Osteoblast (primary cell): ENCODE measurements around the gene RAB3B. TPM values are rescaled to one million over a fixed set of nuclear protein-coding genes. Genes with fewer than 3 reads are reported as not detected.

ENCODE experiments used
- DNase-seq: peaks from one replicate; pipeline ENCODE4 v3.0.0; 2011; ENCODE audit warnings: low spot score, mixed read lengths; ENCODE audit not compliant: insufficient read length; ENCODE audit errors: missing footprints
- H2AFZ ChIP-seq: 2 replicates; pipeline ENCODE4 v1.6.0; 2011; ENCODE audit warnings: mild to moderate bottlenecking, low read length
- H3K27ac ChIP-seq: 2 replicates; pipeline ENCODE4 v1.5.1; 2011; ENCODE audit warnings: mild to moderate bottlenecking, low read depth, low read length, moderate library complexity
- H3K27me3 ChIP-seq: 2 replicates; pipeline ENCODE4 v1.6.0; 2012; ENCODE audit warnings: mild to moderate bottlenecking, control low read depth, inconsistent platforms, low read length, moderate library complexity; ENCODE audit not compliant: insufficient read depth
- H3K36me3 ChIP-seq: 2 replicates; pipeline ENCODE4 v1.5.1; 2011; ENCODE audit warnings: mild to moderate bottlenecking, low read length, control low read depth, moderate library complexity; ENCODE audit not compliant: insufficient read depth
- H3K4me1 ChIP-seq: 2 replicates; pipeline ENCODE4 v1.5.1; 2011; ENCODE audit warnings: mild to moderate bottlenecking, low read length, control low read depth, moderate library complexity; ENCODE audit not compliant: insufficient read depth
- H3K4me2 ChIP-seq: 2 replicates; pipeline ENCODE4 v1.6.0; 2011; ENCODE audit warnings: mild to moderate bottlenecking, low read length; ENCODE audit not compliant: insufficient read depth
- H3K4me3 ChIP-seq: fragments of 200-600 bp; sonication (generic); 3 replicates; pipeline ENCODE4 v1.5.1; 2012; ENCODE audit warnings: mild to moderate bottlenecking, low read length, inconsistent platforms; ENCODE audit not compliant: insufficient read depth
- H3K79me2 ChIP-seq: 2 replicates; pipeline ENCODE4 v1.6.0; 2012; ENCODE audit warnings: mild to moderate bottlenecking, low read length, control low read depth, inconsistent platforms; ENCODE audit not compliant: insufficient read depth
- H3K9me3 ChIP-seq: 2 replicates; pipeline ENCODE4 v1.5.1; 2011; ENCODE audit warnings: low read depth, low read length, control low read depth
- H4K20me1 ChIP-seq: 2 replicates; pipeline ENCODE4 v1.6.0; 2012; ENCODE audit warnings: mild to moderate bottlenecking, low read length, control low read depth; ENCODE audit not compliant: insufficient read depth
- CTCF ChIP-seq: IDR thresholded peaks from 2 replicates; pipeline ENCODE4 v1.5.1; 2011; ENCODE audit warnings: mild to moderate bottlenecking, low read depth, low read length, moderate library complexity; ENCODE audit errors: extremely low read depth
- total RNA-seq: library from RNA; depleted of rRNA; stranded (reverse); fragments of >200 nt; gene quantifications from 2 replicates; pipeline ENCODE4 v1.2.3, GENCODE V29; 2012

RAB3B gene
- total RNA-seq, 1 donor: 14.5 TPM

- DNase-seq: peak; percentile 88
- peak overlapping the region; percentile 66 for H3K27ac ChIP-seq
- TF ChIP-seq CTCF: no peak
- H3K4me3 ChIP-seq: no peak overlapping the region
- peaks cover 5% of the 10 kb centered on the region for H3K36me3 ChIP-seq
- H2AFZ ChIP-seq: peak overlapping the region; percentile 82
- no peaks in the 10 kb centered on the region for H3K27me3 ChIP-seq
- H3K9me3 ChIP-seq: peaks cover 6% of the 10 kb centered on the region
- peak overlapping the region; percentile 26 for H3K4me2 ChIP-seq
- H3K79me2 ChIP-seq: peaks cover 28% of the 10 kb centered on the region
- no peaks in the 10 kb centered on the region for H4K20me1 ChIP-seq
- H3K4me1 ChIP-seq: peaks cover 21% of the 10 kb centered on the region
Observed at GRCh38 chr1:51946300-51946699, 44.2 kb downstream of the RAB3B start.

- DNase-seq: peak; percentile 80
- H3K36me3 ChIP-seq: peaks cover 8% of the 10 kb centered on the region
- no peak overlapping the region for H2AFZ ChIP-seq
- peaks cover 16% of the 10 kb centered on the region for H3K4me1 ChIP-seq
- no peak overlapping the region for H3K4me3 ChIP-seq
- H4K20me1 ChIP-seq: no peaks in the 10 kb centered on the region
- H3K4me2 ChIP-seq: no peak overlapping the region
- TF ChIP-seq CTCF: no peak
- H3K79me2 ChIP-seq: peaks cover 26% of the 10 kb centered on the region
- H3K9me3 ChIP-seq: peaks cover 10% of the 10 kb centered on the region
- no peaks in the 10 kb centered on the region for H3K27me3 ChIP-seq
- H3K27ac ChIP-seq: peak overlapping the region; percentile 66
Observed at GRCh38 chr1:51945591-51945990, 44.9 kb downstream of the RAB3B start.

GRCh38 chr1:51942281-51942680, 48.2 kb downstream of the RAB3B start:
- no peaks in the 10 kb centered on the region for H4K20me1 ChIP-seq
- peaks cover 10% of the 10 kb centered on the region for H3K9me3 ChIP-seq
- TF ChIP-seq CTCF: no peak
- peaks cover 9% of the 10 kb centered on the region for H3K36me3 ChIP-seq
- DNase-seq: no peak
- peaks cover 14% of the 10 kb centered on the region for H3K4me1 ChIP-seq
- no peak overlapping the region for H2AFZ ChIP-seq
- H3K4me3 ChIP-seq: no peak overlapping the region
- H3K27me3 ChIP-seq: no peaks in the 10 kb centered on the region
- no peak overlapping the region for H3K4me2 ChIP-seq
- peaks cover 9% of the 10 kb centered on the region for H3K79me2 ChIP-seq
- no peak overlapping the region for H3K27ac ChIP-seq

GRCh38 chr1:51941528-51941927, 49.0 kb downstream of the RAB3B start:
- Histone ChIP-seq H3K9me3 (peaks cover 10% of the 10 kb centered on the region), H2AFZ (no peak overlapping the region), H3K4me1 (peaks cover 13% of the 10 kb centered on the region), H3K4me3 (no peak overlapping the region), H4K20me1 (no peaks in the 10 kb centered on the region), H3K79me2 (peaks cover 9% of the 10 kb centered on the region), H3K4me2 (no peak overlapping the region), H3K27me3 (no peaks in the 10 kb centered on the region), H3K27ac (no peak overlapping the region), H3K36me3 (peaks cover 10% of the 10 kb centered on the region)
- no peak for TF ChIP-seq CTCF
- no peak for DNase-seq
